ENCODE results near the gene CPEB1. TPM values are rescaled to one million over a fixed set of nuclear protein-coding genes. Genes with fewer than 3 reads are reported as not detected.
A peak's percentile ranks its signal among the peaks of the same experiment; 100 is the strongest.

CPEB1 gene
- total and polyA plus RNA-seq, 2 of the 13 experiments (the other 11 are each of a cell fraction or from before 2014, with no cell fraction given): 0.03 to 0.07 TPM

- TF ChIP-seq USF2 (IDR thresholded peaks at IDR 0.05; ENCODE audit: low read depth, low read length) (no peak), USF2 (CRISPR knock-in tag; IDR thresholded peaks at IDR 0.05; ENCODE audit: borderline replicate concordance) (no peak), GTF3A (CRISPR knock-in tag; conservative IDR thresholded peaks at IDR 0.05) (no peak), PPARG (CRISPR knock-in tag; conservative IDR thresholded peaks at IDR 0.05) (no peak), NFAT5 (CRISPR knock-in tag; IDR thresholded peaks at IDR 0.05) (no peak), ZNF501 (CRISPR knock-in tag; IDR thresholded peaks at IDR 0.05) (0 out of 2 replicates have a peak, but pooled peaks have one; percentile 42), GABPB1 (CRISPR knock-in tag; IDR thresholded peaks at IDR 0.05) (peak; percentile 37), ZMYM2 (CRISPR knock-in tag; IDR thresholded peaks at IDR 0.05) (no peak), ZNF557 (CRISPR knock-in tag; IDR thresholded peaks at IDR 0.05) (no peak), BCL6 (CRISPR knock-in tag; IDR thresholded peaks at IDR 0.05) (peak; percentile 91), ZNF17 (CRISPR knock-in tag; IDR thresholded peaks at IDR 0.05) (no peak), ZMYM4 (CRISPR knock-in tag; IDR thresholded peaks at IDR 0.05) (peak; percentile 47; the same call in 1 of the 2 replicates), MTF1 (CRISPR knock-in tag; IDR thresholded peaks at IDR 0.05) (no peak), HMG20B (CRISPR knock-in tag; conservative IDR thresholded peaks at IDR 0.05) (no peak), KMT2A (CRISPR knock-in tag; IDR thresholded peaks at IDR 0.05) (no peak), CSRNP1 (CRISPR knock-in tag; IDR thresholded peaks at IDR 0.05) (0 out of 2 replicates have a peak, but pooled peaks have one; percentile 56), CAMTA2 (CRISPR knock-in tag; IDR thresholded peaks at IDR 0.05; ENCODE audit: borderline replicate concordance) (no peak)
Measured at GRCh38 chr15:82530606-82531379, 116.4 kb downstream of the CPEB1 start (continued).

Measured in HepG2 (cell line).